Diencephalon (tissue), 1 donor: ENCODE measurements around the gene LIPN. TPM values are rescaled to one million over a fixed set of nuclear protein-coding genes. Genes with fewer than 3 reads are reported as not detected.

Experiments
- total RNA-seq: library from RNA; depleted of rRNA; stranded (reverse); fragments of >200 nt; gene quantifications from one replicate; pipeline ENCODE4 v1.2.3, GENCODE V29; 2014

LIPN gene
- total RNA-seq, result not detected

GRCh38 chr10:88759366-88760101 is at the start of gene LIPN:
Gene LIPN, plus strand, starts transcription at chr10:88760020. Its CDS starts 1,386 bp downstream, at chr10:88761406.

GRCh38 chr10:88802523-88803285 is 42.9 kb downstream of the LIPN start, which contains the start of gene LIPM:
Gene LIPM, plus strand, starts transcription at chr10:88802730. Its CDS starts 167 bp downstream, at chr10:88802897.

Other genes starting within 250 kb of the LIPN start
- 8.8 TPM for gene RNLS, start 176.7 kb upstream of the LIPN start, total RNA-seq
- gene LIPJ, start 173.3 kb upstream of the LIPN start, total RNA-seq, result 1.6 TPM
- gene LIPF, start 95.6 kb upstream of the LIPN start, total RNA-seq, result not detected
- not detected for gene LIPK, start 53.8 kb upstream of the LIPN start, total RNA-seq
- gene LIPM, start 42.7 kb downstream of the LIPN start, total RNA-seq, result not detected
- 0.46 TPM for gene ANKRD22, start 91.8 kb downstream of the LIPN start, total RNA-seq
- gene STAMBPL1, start 120.2 kb downstream of the LIPN start, total RNA-seq, result 19.1 TPM
- gene ACTA2, start 192.8 kb downstream of the LIPN start, total RNA-seq, result 14.8 TPM
- gene FAS, start 230.8 kb downstream of the LIPN start, total RNA-seq, result 2.5 TPM